ENCODE results near the gene ZNF343.
A peak's percentile ranks its signal among the peaks of the same experiment; 100 is the strongest.
"Not testable (repeated sequence)": the region's sequence is repeated elsewhere in the genome, so short reads cannot be mapped to it uniquely, and the experiment has no call there.

ZNF343 gene

GRCh38 chr20:2521369-2522305 is 12.9 kb upstream of the ZNF343 start:
- DNase-seq (ENCODE audit: low read depth) = peak; percentile 26

- DNase-seq (ENCODE audit: low read depth) = no peak
Measured at GRCh38 chr20:2520617-2521016, 11.9 kb upstream of the ZNF343 start.

- DNase-seq (ENCODE audit: low read depth) = peak; percentile 68
Measured at GRCh38 chr20:2519115-2519809, 10.5 kb upstream of the ZNF343 start.

GRCh38 chr20:2518558-2518957 is 9.8 kb upstream of the ZNF343 start:
- no peak for DNase-seq (ENCODE audit: low read depth)

- no peak for DNase-seq (ENCODE audit: low read depth)
Measured at GRCh38 chr20:2518096-2518495, 9.4 kb upstream of the ZNF343 start.

GRCh38 chr20:2516399-2516798 is 7.7 kb upstream of the ZNF343 start:
- no peak for DNase-seq (ENCODE audit: low read depth)

- DNase-seq (ENCODE audit: low read depth) = peak; percentile 30
Measured at GRCh38 chr20:2515203-2515602, 6.5 kb upstream of the ZNF343 start.

GRCh38 chr20:2509794-2510193 is 1.1 kb upstream of the ZNF343 start:
- DNase-seq (ENCODE audit: low read depth) = no peak

GRCh38 chr20:2509468-2509781 is 710 bp upstream of the ZNF343 start:
- no peak for DNase-seq (ENCODE audit: low read depth)

- DNase-seq (ENCODE audit: low read depth) = no peak
Measured at GRCh38 chr20:2507875-2508630, 662 bp downstream of the ZNF343 start.

- DNase-seq (ENCODE audit: low read depth) = no peak
Measured at GRCh38 chr20:2507464-2507863, 1.3 kb downstream of the ZNF343 start.

GRCh38 chr20:2506426-2506825 is 2.3 kb downstream of the ZNF343 start:
- DNase-seq (ENCODE audit: low read depth) = not testable (repeated sequence)

GRCh38 chr20:2504803-2505202 is 3.9 kb downstream of the ZNF343 start:
- not testable (repeated sequence) for DNase-seq (ENCODE audit: low read depth)

GRCh38 chr20:2502808-2503384 is 5.8 kb downstream of the ZNF343 start:
- DNase-seq (ENCODE audit: low read depth) = not testable (repeated sequence)

- DNase-seq (ENCODE audit: low read depth) = no peak
Measured at GRCh38 chr20:2485661-2486060, 23.1 kb downstream of the ZNF343 start.

- DNase-seq (ENCODE audit: low read depth) = no peak
Measured at GRCh38 chr20:2485080-2485479, 23.6 kb downstream of the ZNF343 start.

- DNase-seq (ENCODE audit: low read depth) = no peak
Measured at GRCh38 chr20:2483504-2483903, 25.2 kb downstream of the ZNF343 start.

GRCh38 chr20:2480381-2480780 is 28.3 kb downstream of the ZNF343 start:
- DNase-seq (ENCODE audit: low read depth) = no peak

GRCh38 chr20:2476742-2477615 is 31.7 kb downstream of the ZNF343 start:
- DNase-seq (ENCODE audit: low read depth) = no peak

- no peak for DNase-seq (ENCODE audit: low read depth)
Measured at GRCh38 chr20:2475850-2476741, 32.6 kb downstream of the ZNF343 start.

Data from fibroblast of gingiva (primary cell).